ENCODE data around the gene PASK. TPM values are rescaled to one million over a fixed set of nuclear protein-coding genes. Genes with fewer than 3 reads are reported as not detected.
"Not testable (repeated sequence)": the region's sequence is repeated elsewhere in the genome, so short reads cannot be mapped to it uniquely, and the experiment has no call there.

Gene PASK
- total RNA-seq, 1 donor from 2014 or later, result 2.9 TPM

DNA sequence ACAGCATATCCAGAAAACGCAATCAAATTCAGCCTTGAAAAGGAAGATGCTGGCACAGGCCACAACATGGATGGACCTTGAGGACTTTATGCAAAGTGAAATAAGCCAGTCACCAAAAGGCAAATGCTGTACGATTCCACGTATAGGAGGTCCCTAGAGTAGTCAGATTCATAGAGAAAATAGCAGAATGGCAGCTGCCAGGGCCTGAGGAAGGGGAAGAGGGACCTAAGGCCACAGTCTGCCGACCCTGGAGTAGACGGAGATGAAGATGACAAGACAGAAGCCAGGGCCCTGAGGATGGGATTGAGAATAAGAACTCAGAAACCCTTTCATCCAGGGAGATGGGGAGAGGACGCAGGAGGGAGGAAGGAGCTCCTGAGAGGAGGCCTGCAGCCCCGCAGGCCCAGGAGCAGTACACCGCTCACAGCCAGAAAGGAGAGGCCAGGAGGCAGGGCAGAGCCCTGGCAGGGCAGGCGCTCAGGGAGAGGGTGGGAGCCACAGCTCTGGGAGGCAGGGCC, 39.1 kb downstream of the PASK start:
- TF ChIP-seq, protein P1, sequence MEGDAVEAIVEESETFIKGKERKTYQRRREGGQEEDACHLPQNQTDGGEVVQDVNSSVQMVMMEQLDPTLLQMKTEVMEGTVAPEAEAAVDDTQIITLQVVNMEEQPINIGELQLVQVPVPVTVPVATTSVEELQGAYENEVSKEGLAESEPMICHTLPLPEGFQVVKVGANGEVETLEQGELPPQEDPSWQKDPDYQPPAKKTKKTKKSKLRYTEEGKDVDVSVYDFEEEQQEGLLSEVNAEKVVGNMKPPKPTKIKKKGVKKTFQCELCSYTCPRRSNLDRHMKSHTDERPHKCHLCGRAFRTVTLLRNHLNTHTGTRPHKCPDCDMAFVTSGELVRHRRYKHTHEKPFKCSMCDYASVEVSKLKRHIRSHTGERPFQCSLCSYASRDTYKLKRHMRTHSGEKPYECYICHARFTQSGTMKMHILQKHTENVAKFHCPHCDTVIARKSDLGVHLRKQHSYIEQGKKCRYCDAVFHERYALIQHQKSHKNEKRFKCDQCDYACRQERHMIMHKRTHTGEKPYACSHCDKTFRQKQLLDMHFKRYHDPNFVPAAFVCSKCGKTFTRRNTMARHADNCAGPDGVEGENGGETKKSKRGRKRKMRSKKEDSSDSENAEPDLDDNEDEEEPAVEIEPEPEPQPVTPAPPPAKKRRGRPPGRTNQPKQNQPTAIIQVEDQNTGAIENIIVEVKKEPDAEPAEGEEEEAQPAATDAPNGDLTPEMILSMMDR (IDR thresholded peaks at IDR 0.05; ENCODE audit: insufficient read depth, low read length, severe bottlenecking), result no peak
- DNase-seq (ENCODE audit: low read depth) (no peak), FAIRE-seq (no peak)
- no peaks in the 10 kb centered on the region for H3K27me3 ChIP-seq (ENCODE audit: control insufficient read depth, insufficient read depth, low read length)
- no peaks in the 10 kb centered on the region for H3K36me3 ChIP-seq (ENCODE audit: control insufficient read depth, insufficient read depth, low read length)
- no peak overlapping the region for H3K4me3 ChIP-seq (ENCODE audit: low read depth, low read length)

DNA sequence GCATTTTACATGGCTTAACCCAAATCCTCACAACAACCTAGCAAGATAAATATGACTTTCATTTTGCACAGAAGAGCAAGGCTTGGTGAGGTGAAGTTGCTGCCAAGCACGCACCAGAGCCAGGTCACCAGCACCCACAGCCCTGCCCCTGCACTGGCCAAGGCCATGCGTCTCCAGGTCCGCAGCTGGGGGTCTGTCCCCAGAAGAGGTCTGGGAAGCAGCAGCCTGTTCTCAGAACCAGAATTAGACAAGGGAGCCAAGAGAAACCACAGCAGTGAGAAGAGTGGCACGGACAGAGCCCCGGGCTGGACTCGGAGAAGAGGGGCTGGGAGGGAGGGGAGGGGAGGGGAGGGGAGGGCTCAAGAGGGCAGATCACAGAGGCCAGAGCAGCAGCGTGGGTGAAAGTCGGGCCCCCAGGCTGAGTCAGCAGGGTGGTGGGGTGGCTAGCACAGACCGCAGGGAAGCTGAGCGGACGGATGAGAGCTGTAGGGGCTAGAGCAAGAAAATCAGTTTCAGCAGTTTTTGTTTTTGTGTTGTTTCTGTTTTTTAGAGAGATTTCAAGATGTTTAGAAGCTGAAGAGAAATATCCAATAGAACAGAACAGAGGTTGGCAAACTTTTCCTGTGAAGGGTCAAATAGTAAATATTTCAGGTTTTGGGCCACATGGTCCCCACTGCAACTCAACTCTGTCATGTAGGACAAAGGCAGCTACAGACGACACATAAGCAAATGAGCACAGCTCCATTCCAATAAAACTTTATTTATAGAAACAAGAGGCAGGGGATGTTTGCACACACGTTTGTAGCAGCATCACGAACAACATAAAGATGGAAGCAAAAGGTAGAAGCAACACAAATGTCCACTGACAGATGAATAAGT, 39.8 kb downstream of the PASK start:
- FAIRE-seq (no peak), DNase-seq (ENCODE audit: low read depth) (no peak)
- TF ChIP-seq, protein P1 (IDR thresholded peaks at IDR 0.05; ENCODE audit: insufficient read depth, low read length, severe bottlenecking), result no peak
- Histone ChIP-seq H3K27me3 (ENCODE audit: control insufficient read depth, insufficient read depth, low read length) (no peaks in the 10 kb centered on the region), H3K4me3 (ENCODE audit: low read depth, low read length) (no peak overlapping the region), H3K36me3 (ENCODE audit: control insufficient read depth, insufficient read depth, low read length) (no peaks in the 10 kb centered on the region)

DNA sequence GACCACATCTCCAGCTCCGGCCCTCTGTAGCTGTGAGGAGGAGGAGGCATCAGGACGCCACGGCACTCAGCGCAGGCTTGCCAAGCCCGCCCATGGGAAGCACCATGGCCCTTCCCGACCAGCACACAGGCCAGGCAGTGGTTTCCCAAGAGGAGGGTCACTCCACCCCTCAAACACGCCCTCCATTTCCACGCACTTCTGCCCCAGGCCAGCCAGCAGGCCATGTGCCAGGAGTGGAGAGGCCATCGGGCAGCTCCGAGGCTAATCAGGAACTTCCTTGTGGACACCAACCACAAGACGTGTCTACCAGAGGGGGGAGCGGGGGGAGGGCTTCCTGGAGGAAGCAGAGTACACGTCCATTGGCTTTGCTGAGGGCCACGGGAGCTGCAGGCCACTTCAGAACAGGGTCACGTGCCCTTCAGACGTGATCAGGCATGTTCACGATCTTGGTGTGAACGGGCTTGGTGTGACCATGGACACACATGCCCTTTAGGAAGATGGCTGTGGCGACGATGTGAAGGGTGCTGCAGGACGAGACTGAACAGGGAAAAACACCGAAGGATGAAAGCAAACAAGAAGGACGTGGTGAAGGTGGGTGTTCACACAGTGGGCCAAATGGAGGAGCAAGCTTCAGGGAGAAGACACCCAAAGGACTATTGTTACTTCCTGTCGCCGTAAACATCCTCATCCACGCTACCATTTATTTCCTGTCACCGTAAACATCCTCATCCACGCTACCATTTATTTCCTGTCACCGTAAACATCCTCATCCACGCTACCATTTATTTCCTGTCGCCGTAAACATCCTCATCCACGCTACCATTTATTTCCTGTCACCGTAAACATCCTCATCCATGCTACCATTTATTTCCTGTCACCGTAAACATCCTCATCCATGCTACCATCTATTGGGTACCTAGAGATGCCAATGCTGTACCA, 40.7 kb downstream of the PASK start:
- FAIRE-seq (peak; percentile 60), DNase-seq (ENCODE audit: low read depth) (no peak)
- H3K36me3 ChIP-seq (ENCODE audit: control insufficient read depth, insufficient read depth, low read length), result no peaks in the 10 kb centered on the region
- H3K4me3 ChIP-seq (ENCODE audit: low read depth, low read length), result no peak overlapping the region
- H3K27me3 ChIP-seq (ENCODE audit: control insufficient read depth, insufficient read depth, low read length), result no peaks in the 10 kb centered on the region
- TF ChIP-seq, protein P1 (IDR thresholded peaks at IDR 0.05; ENCODE audit: insufficient read depth, low read length, severe bottlenecking), result no peak

DNA sequence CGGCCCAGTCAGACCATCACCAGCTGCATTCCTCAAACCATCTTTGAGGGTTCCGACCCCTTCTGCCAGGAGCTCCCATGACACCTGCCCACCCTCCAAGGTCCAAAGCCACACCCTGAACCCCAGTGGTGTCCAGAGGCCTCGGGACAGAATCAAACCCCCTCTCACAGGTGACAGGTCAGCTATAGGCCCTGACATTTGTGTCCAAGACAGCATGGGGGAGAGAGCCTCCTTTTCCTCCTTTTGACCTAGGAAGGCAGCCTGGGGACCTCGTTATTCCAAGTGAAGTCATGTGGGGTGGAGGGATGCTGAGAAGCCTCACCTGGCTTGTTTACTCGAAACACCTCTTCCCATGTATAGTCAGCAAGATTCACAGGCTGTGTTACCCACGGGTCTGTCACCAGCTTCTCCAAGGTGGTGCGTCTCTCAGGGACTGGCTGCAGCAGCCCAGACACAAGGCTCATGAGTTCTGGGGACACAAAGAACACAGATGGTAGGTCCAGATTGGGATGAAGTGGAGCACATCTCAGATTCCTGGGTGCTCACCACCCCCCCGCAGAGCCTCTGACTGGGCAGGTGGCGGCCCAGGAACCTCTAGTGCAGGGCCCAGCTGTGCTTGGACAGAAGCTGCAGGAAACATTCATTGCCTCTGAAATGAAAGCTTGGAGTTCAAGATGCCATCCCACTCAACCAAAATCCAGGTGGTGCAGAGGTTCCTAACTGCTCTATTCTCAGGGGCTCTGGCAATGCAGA, 42.1 kb downstream of the PASK start:
- FAIRE-seq, result no peak

DNA sequence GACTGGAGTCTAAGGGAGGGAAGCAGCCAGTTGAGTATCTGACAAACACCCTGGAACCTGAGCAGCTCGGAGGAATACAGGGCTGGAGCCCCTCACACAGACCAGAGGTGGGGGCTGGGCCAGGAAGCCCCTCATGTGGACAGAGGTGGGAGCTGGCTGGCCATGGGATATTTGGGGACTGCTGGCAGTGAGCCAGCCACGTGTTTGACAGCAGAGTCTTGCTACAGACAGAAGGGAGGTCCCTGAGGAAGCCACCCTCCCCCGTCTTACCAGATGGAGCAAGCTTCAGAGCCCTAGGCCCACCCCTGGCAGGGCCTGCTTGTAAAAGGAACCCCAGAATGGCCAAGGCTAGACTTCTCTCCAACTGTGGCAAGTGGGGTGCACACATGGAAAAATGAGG, 43.6 kb downstream of the PASK start:
- DNase-seq (ENCODE audit: low read depth) (no peak), FAIRE-seq (no peak)
- no peaks in the 10 kb centered on the region for H3K36me3 ChIP-seq (ENCODE audit: control insufficient read depth, insufficient read depth, low read length)
- no peaks in the 10 kb centered on the region for H3K27me3 ChIP-seq (ENCODE audit: control insufficient read depth, insufficient read depth, low read length)
- TF ChIP-seq, protein P1 (IDR thresholded peaks at IDR 0.05; ENCODE audit: insufficient read depth, low read length, severe bottlenecking), result no peak
- H3K4me3 ChIP-seq (ENCODE audit: low read depth, low read length), result no peak overlapping the region

More for the DNA sequence above, 42.1 kb downstream of the PASK start:
- Histone ChIP-seq H3K27me3 (ENCODE audit: control insufficient read depth, insufficient read depth, low read length) (no peaks in the 10 kb centered on the region), H3K4me3 (ENCODE audit: low read depth, low read length) (no peak overlapping the region), H3K36me3 (ENCODE audit: control insufficient read depth, insufficient read depth, low read length) (no peaks in the 10 kb centered on the region)
- TF ChIP-seq, protein P1 (IDR thresholded peaks at IDR 0.05; ENCODE audit: insufficient read depth, low read length, severe bottlenecking), result no peak
- no peak for DNase-seq (ENCODE audit: low read depth)

DNA sequence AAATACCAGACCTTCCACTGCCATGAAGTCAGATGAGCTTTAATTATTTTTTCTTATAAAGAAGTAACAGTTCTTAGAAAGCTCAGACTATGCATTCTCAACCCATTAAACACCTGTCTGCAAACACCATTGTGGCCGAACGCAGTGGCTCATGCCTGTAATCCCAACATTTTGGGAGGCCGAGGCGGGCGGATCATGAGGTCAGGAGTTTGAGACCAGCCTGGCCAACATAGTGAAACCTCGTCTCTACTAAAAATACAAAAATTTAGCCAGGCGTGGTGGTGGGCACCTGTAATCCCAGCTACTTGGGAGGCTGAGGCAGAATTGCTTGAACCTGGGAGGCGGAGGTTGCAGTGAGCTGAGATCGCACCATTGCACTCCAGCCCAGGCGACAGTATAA, 44.7 kb downstream of the PASK start:
- not testable (repeated sequence) for FAIRE-seq; H3K4me3 ChIP-seq (ENCODE audit: low read depth, low read length); H3K27me3 ChIP-seq (ENCODE audit: control insufficient read depth, insufficient read depth, low read length); DNase-seq (ENCODE audit: low read depth); H3K36me3 ChIP-seq (ENCODE audit: control insufficient read depth, insufficient read depth, low read length)
